Testis (tissue), 3 donors: ENCODE measurements around the gene ZNF689. TPM values are rescaled to one million over a fixed set of nuclear protein-coding genes. Genes with fewer than 3 reads are reported as not detected.
"Not testable (repeated sequence)": the region's sequence is repeated elsewhere in the genome, so short reads cannot be mapped to it uniquely, and the experiment has no call there.

Source experiments
- DNase-seq: peaks from one replicate; pipeline ENCODE4 v3.0.0-alpha.2; 2019
- H3K27ac ChIP-seq, 2 donors: fragments of 200-600 bp; sonication (generic); one replicate each; pipeline ENCODE4 v1.5.1; 2019
- H3K27me3 ChIP-seq: fragments of 200-600 bp; sonication (generic); one replicate; pipeline ENCODE4 v1.5.1; 2019
- H3K36me3 ChIP-seq: fragments of 200-600 bp; sonication (generic); one replicate; pipeline ENCODE4 v1.5.1; 2017; ENCODE audit warnings: low read depth; ENCODE audit errors: missing control alignments
- H3K4me1 ChIP-seq: fragments of 200-600 bp; sonication (generic); one replicate; pipeline ENCODE4 v1.5.1; 2019
- H3K4me3 ChIP-seq, 2 donors: fragments of 200-600 bp; sonication (generic); one replicate each; pipeline ENCODE4 v1.5.1; 2017 to 2019
- H3K9me3 ChIP-seq: fragments of 200-600 bp; sonication (generic); one replicate; pipeline ENCODE4 v1.5.1; 2017
- CTCF ChIP-seq, 3 experiments: fragments of 450-650 bp in 2 of 3; fragments of 200-600 bp in 1 of 3; sonication (generic) in 1 of 3; IDR thresholded peaks; one replicate each; pipeline ENCODE4 v1.5.1; 2016 to 2019; ENCODE audit warnings: antibody characterized with exemption in 3 of 3, mild to moderate bottlenecking in 2 of 3, moderate library complexity in 1 of 3
- POLR2A ChIP-seq: fragments of 450-650 bp; IDR thresholded peaks from one replicate; pipeline ENCODE4 v1.6.1; 2017; ENCODE audit warnings: antibody characterized with exemption, mild to moderate bottlenecking, moderate library complexity
- WGBS, 2 donors: methylation state at CpG; one replicate each; pipeline ENCODE4 v1.1.5; 2018; 5-methylcytosine and 5-hydroxymethylcytosine counted together
- intact Hi-C: fragments of 100-400 bp; cut with DNase I; formaldehyde crosslinking; loops from one replicate; pipeline ENCODE4 v1.15.1; 2023; ENCODE audit warnings: low total_unique reads
- polyA plus RNA-seq: library from polyadenylated mRNA; stranded (reverse); fragments of 350-450 nt; fragmentation: Illumina TruSeq; extraction: RNeasy Lipid Tissue Mini Kit (QIAGEN cat#74804); gene quantifications from one replicate; pipeline ENCODE4 v1.2.3, GENCODE V29; 2014; ENCODE audit warnings: low read depth, low replicate concordance; ENCODE audit not compliant: insufficient read depth
- total RNA-seq, 2 donors: library from RNA; depleted of rRNA; stranded (reverse); fragments of >200 nt; gene quantifications; one replicate each; pipeline ENCODE4 v1.2.3, GENCODE V29; 2016

ZNF689 gene
- total and polyA plus RNA-seq, 3 donors from 2014 or later, result 33.0 to 82.7 (median 41.3) TPM

GRCh38 chr16:30637944-30638343 lies 27.8 kb upstream of the ZNF689 start:
- WGBS, 2 donors, result 22 to 29% methylated on average over 1 of the region's 1 CpG
- Histone ChIP-seq H3K9me3 (no peaks in the 10 kb centered on the region), H3K27me3 (no peaks in the 10 kb centered on the region), H3K27ac (no peak overlapping the region), H3K36me3 (no peaks in the 10 kb centered on the region), H3K4me3 (no peak overlapping the region), H3K4me1 (peaks cover 3% of the 10 kb centered on the region)
- no peak for DNase-seq
- TF ChIP-seq CTCF (IDR thresholded peaks at IDR 0.05), result no peak
- TF ChIP-seq POLR2A, result no peak
- intact Hi-C loops, result no loop called here

- H3K4me3 ChIP-seq, H3K27ac ChIP-seq, intact Hi-C loops, H3K9me3 ChIP-seq, DNase-seq, H3K36me3 ChIP-seq, H3K27me3 ChIP-seq, H3K4me1 ChIP-seq: not testable (repeated sequence)
- WGBS, 2 donors, result 89 to 98% methylated on average over 10 of the region's 10 CpGs
Observed at GRCh38 chr16:30637139-30637538, 26.9 kb upstream of the ZNF689 start.

- Histone ChIP-seq H3K36me3 (no peaks in the 10 kb centered on the region), H3K4me3 (no peak overlapping the region), H3K4me1 (peaks cover 3% of the 10 kb centered on the region), H3K9me3 (no peaks in the 10 kb centered on the region), H3K27me3 (no peaks in the 10 kb centered on the region), H3K27ac (no peak overlapping the region)
- no peak for DNase-seq
- 87 to 90% methylated on average over 7 of the region's 7 CpGs for WGBS, 2 donors
- no peak for TF ChIP-seq POLR2A
- no peak for TF ChIP-seq CTCF (IDR thresholded peaks at IDR 0.05)
- intact Hi-C loops, result no loop called here
Observed at GRCh38 chr16:30636599-30636998, 26.4 kb upstream of the ZNF689 start.

GRCh38 chr16:30633526-30633925 lies 23.3 kb upstream of the ZNF689 start:
- WGBS, 2 donors, result 65 to 68% methylated on average over 17 of the region's 17 CpGs
- TF ChIP-seq POLR2A (no peak), CTCF (IDR thresholded peaks at IDR 0.05) (no peak)
- Histone ChIP-seq H3K4me1 (peaks cover 3% of the 10 kb centered on the region), H3K27ac (peak overlapping the region; percentile 82 to 89), H3K9me3 (no peaks in the 10 kb centered on the region), H3K36me3 (no peaks in the 10 kb centered on the region), H3K27me3 (no peaks in the 10 kb centered on the region), H3K4me3 (peak overlapping the region; percentile 56 to 81)
- intact Hi-C loops, result no loop called here
- no peak for DNase-seq

GRCh38 chr16:30632454-30632853 lies 22.3 kb upstream of the ZNF689 start:
- intact Hi-C loops, H3K27ac ChIP-seq, H3K4me3 ChIP-seq, H3K36me3 ChIP-seq, H3K27me3 ChIP-seq, H3K4me1 ChIP-seq, H3K9me3 ChIP-seq, DNase-seq: not testable (repeated sequence)
- WGBS, 2 donors, result 95 to 98% methylated on average over 7 of the region's 7 CpGs
